Hindlimb muscle (tissue), 1 donor: ENCODE data around the gene HOXA13. TPM values are rescaled to one million over a fixed set of nuclear protein-coding genes. Genes with fewer than 3 reads are reported as not detected.

ENCODE experiments used
- DNase-seq: peaks from one replicate; pipeline ENCODE4 v3.0.0-alpha.2; 2013
- polyA plus RNA-seq: library from polyadenylated mRNA; unstranded; fragments of 120-200 nt; gene quantifications from one replicate; pipeline ENCODE4 v1.2.1, GENCODE V29; 2013; ENCODE audit not compliant: insufficient read length

The HOXA13 gene
- polyA plus RNA-seq, 1 donor, result not detected

- DNase-seq, result no peak
These were observed 19.2 kb downstream of the HOXA13 start for GRCh38 chr7:27180431-27181420.

GRCh38 chr7:27179503-27180430, 20.1 kb downstream of the HOXA13 start:
- peak; percentile 93 for DNase-seq

GRCh38 chr7:27179030-27179429, 20.9 kb downstream of the HOXA13 start:
- no peak for DNase-seq

GRCh38 chr7:27178366-27178765, 21.5 kb downstream of the HOXA13 start:
- DNase-seq, result no peak

- DNase-seq, result no peak
These were observed 22.0 kb downstream of the HOXA13 start for GRCh38 chr7:27177795-27178320.

- DNase-seq, result no peak
These were observed 22.7 kb downstream of the HOXA13 start for GRCh38 chr7:27176962-27177794.

- no peak for DNase-seq
These were observed 23.4 kb downstream of the HOXA13 start for GRCh38 chr7:27176524-27176845.

GRCh38 chr7:27175626-27176523, 24.0 kb downstream of the HOXA13 start:
- no peak for DNase-seq

- DNase-seq, result no peak
These were observed 24.8 kb downstream of the HOXA13 start for GRCh38 chr7:27174874-27175625.

- no peak for DNase-seq
These were observed 25.7 kb downstream of the HOXA13 start, which contains the start of gene HOXA10 for GRCh38 chr7:27173956-27174873. Gene HOXA10 (minus strand): TSS chr7:27174320. CDS start chr7:27174306, 14 bp downstream.

GRCh38 chr7:27173511-27173955, 26.4 kb downstream of the HOXA13 start:
- DNase-seq, result no peak

GRCh38 chr7:27172823-27173510, 26.9 kb downstream of the HOXA13 start:
- DNase-seq, result peak; percentile 87

GRCh38 chr7:27172315-27172774, 27.5 kb downstream of the HOXA13 start:
- no peak for DNase-seq

GRCh38 chr7:27171637-27172314, 28.1 kb downstream of the HOXA13 start:
- no peak for DNase-seq

GRCh38 chr7:27171325-27171636, 28.6 kb downstream of the HOXA13 start:
- no peak for DNase-seq

- DNase-seq, result no peak
These were observed 29.2 kb downstream of the HOXA13 start for GRCh38 chr7:27170426-27171324.
